ENCODE data around the gene PRKD3. TPM values are rescaled to one million over a fixed set of nuclear protein-coding genes. Genes with fewer than 3 reads are reported as not detected.

Gene PRKD3
- total and polyA plus RNA-seq, 10 donors: 12.2 to 78.4 (median 61.2) TPM

DNA sequence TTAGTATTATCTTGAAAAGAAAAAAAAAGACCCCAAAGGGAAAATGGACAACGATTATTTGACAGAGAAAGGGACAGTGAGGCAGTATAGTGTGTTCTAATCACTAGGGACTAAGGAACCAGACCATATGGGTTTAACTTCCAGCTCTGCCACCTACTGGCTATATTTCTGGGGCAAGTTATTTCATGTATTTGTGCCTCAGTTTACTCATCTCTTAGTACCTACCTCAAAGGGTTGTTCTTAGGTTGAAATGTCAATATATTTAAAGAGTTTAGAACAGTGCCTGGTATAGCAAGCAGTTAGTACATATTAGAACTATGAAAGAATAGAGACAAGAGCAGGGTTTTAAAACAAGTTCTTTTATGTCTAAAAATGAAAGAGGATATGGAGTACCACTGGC is 42.7 kb downstream of the PRKD3 start:
- H3K4me3 ChIP-seq: no peak overlapping the region
- WGBS, 5 donors: 81 to 96% (median 90%) methylated on average over 1 of the region's 1 CpG
- no peaks in the 10 kb centered on the region for H3K27me3 ChIP-seq (replicated peaks in 1 of 7)
- no peaks in the 10 kb centered on the region for H3K9me3 ChIP-seq
- no peak overlapping the region for H3K27ac ChIP-seq
- intact Hi-C loops (cut with DNase I; ENCODE audit: low total_unique reads): no loop called here
- H3K4me1 ChIP-seq: no peaks in the 10 kb centered on the region
- no peak for DNase-seq
- peaks cover 0 to 96% (median 51%) of the 10 kb centered on the region in 6 donors for H3K36me3 ChIP-seq
- TF ChIP-seq CTCF (IDR thresholded peaks at IDR 0.05 in 8 of 11, conservative IDR thresholded peaks at IDR 0.05 in 3 of 11) (no peak), POLR2AphosphoS5 (IDR thresholded peaks at IDR 0.05) (no peak), POLR2A (IDR thresholded peaks at IDR 0.05) (no peak)

GRCh38 chr2:37276291-37276690 is 48.3 kb downstream of the PRKD3 start:
- 85 to 93% (median 88%) methylated on average over 2 of the region's 2 CpGs for WGBS, 5 donors
- H3K36me3 ChIP-seq: peaks cover 0 to 97% (median 55%) of the 10 kb centered on the region in 6 donors
- intact Hi-C loops (cut with DNase I; ENCODE audit: low total_unique reads): no loop called here
- no peaks in the 10 kb centered on the region for H3K4me1 ChIP-seq
- TF ChIP-seq POLR2A (IDR thresholded peaks at IDR 0.05) (no peak), CTCF (IDR thresholded peaks at IDR 0.05 in 8 of 11, conservative IDR thresholded peaks at IDR 0.05 in 3 of 11) (no peak), POLR2AphosphoS5 (IDR thresholded peaks at IDR 0.05) (no peak)
- H3K4me3 ChIP-seq: no peak overlapping the region
- H3K27me3 ChIP-seq (replicated peaks in 1 of 7): no peaks in the 10 kb centered on the region
- no peaks in the 10 kb centered on the region for H3K9me3 ChIP-seq
- H3K27ac ChIP-seq: no peak overlapping the region
- no peak for DNase-seq

Small RNA genes lying within 50 kb of the gene (small RNA-seq; reads per million reads assigned to genes)
- 0 reads per million in 4 donors for gene RNU6-939P

Other genes with a start within 250 kb of the PRKD3 start
- 10 to 100 TPM; 30.0 to 58.2 (median 37.5) TPM for gene HEATR5B, start 240.5 kb downstream of the PRKD3 start, total RNA-seq
- gene HEATR5B, start 240.5 kb downstream of the PRKD3 start, polyA plus RNA-seq: 10 to 100 TPM in 1 of 3 donors, 1 to 10 TPM in 2; 5.5 to 10.2 (median 9.1) TPM
- gene GPATCH11, start 240.3 kb downstream of the PRKD3 start, total RNA-seq: 10 to 100 TPM; 10.0 to 17.2 (median 12.2) TPM
- gene GPATCH11, start 240.3 kb downstream of the PRKD3 start, polyA plus RNA-seq: 10 to 100 TPM in 1 of 3 donors, 1 to 10 TPM in 2; 4.9 to 13.0 (median 8.8) TPM
- 10 to 100 TPM; 30.6 to 48.2 (median 38.2) TPM for gene EIF2AK2, start 167.9 kb downstream of the PRKD3 start, total RNA-seq
- gene EIF2AK2, start 167.9 kb downstream of the PRKD3 start, polyA plus RNA-seq: 1 to 10 TPM; 4.0 to 8.0 (median 4.5) TPM
- not detected for gene SULT6B1, start 136.2 kb downstream of the PRKD3 start, total RNA-seq
- not detected for gene SULT6B1, start 136.2 kb downstream of the PRKD3 start, polyA plus RNA-seq
- gene CEBPZOS, start 128.3 kb downstream of the PRKD3 start, total RNA-seq: 10 to 100 TPM; 18.6 to 35.4 (median 28.5) TPM
- 10 to 100 TPM; 25.4 to 39.8 (median 27.0) TPM for gene CEBPZOS, start 128.3 kb downstream of the PRKD3 start, polyA plus RNA-seq
- 10 to 100 TPM; 34.8 to 54.0 (median 43.9) TPM for gene CEBPZ, start 93.2 kb downstream of the PRKD3 start, total RNA-seq
- 10 to 100 TPM; 50.4 to 54.8 (median 54.2) TPM for gene CEBPZ, start 93.2 kb downstream of the PRKD3 start, polyA plus RNA-seq
- 10 to 100 TPM; 14.3 to 27.2 (median 23.0) TPM for gene NDUFAF7, start 93.2 kb downstream of the PRKD3 start, total RNA-seq
- gene NDUFAF7, start 93.2 kb downstream of the PRKD3 start, polyA plus RNA-seq: 10 to 100 TPM; 11.4 to 19.4 (median 11.6) TPM
- gene QPCT, start 19.8 kb upstream of the PRKD3 start, total RNA-seq: 10 to 100 TPM; 11.5 to 46.0 (median 24.4) TPM
- gene QPCT, start 19.8 kb upstream of the PRKD3 start, polyA plus RNA-seq: 1 to 10 TPM; 4.2 to 9.4 (median 4.4) TPM

Measured in spleen (tissue), 11 donors.